Suprapubic skin (tissue), 4 donors: ENCODE results near the gene VAMP2. TPM values are rescaled to one million over a fixed set of nuclear protein-coding genes. Genes with fewer than 3 reads are reported as not detected.
A peak's percentile ranks its signal among the peaks of the same experiment; 100 is the strongest.

Source experiments
- DNase-seq, 2 donors: peaks; one replicate each; pipeline ENCODE4 v3.0.0-alpha.2; 2019; ENCODE audit warnings: low spot score in 2 of 2
- H3K27ac ChIP-seq: fragments of 200-600 bp; sonication (generic); one replicate; pipeline ENCODE4 v1.5.1; 2019
- H3K27me3 ChIP-seq: fragments of 200-600 bp; sonication (generic); one replicate; pipeline ENCODE4 v1.5.1; 2019
- H3K36me3 ChIP-seq: fragments of 200-600 bp; sonication (generic); one replicate; pipeline ENCODE4 v1.5.1; 2019
- H3K4me1 ChIP-seq: fragments of 200-600 bp; sonication (generic); one replicate; pipeline ENCODE4 v1.5.1; 2019
- H3K4me3 ChIP-seq: fragments of 200-600 bp; sonication (generic); one replicate; pipeline ENCODE4 v1.5.1; 2019; ENCODE audit warnings: mild to moderate bottlenecking
- H3K9me3 ChIP-seq: fragments of 200-600 bp; sonication (generic); one replicate; pipeline ENCODE4 v1.5.1; 2019
- CTCF ChIP-seq, 2 donors: fragments of 200-600 bp in 1 of 2; fragments of 450-650 bp in 1 of 2; sonication (generic) in 1 of 2; IDR thresholded peaks; one replicate each; pipeline ENCODE4 v1.5.1; 2016 to 2019; ENCODE audit warnings: antibody characterized with exemption in 2 of 2, mild to moderate bottlenecking in 1 of 2, moderate library complexity in 1 of 2
- EP300 ChIP-seq: sonication (generic); formaldehyde crosslinking; IDR thresholded peaks from one replicate; pipeline ENCODE4 v1.6.1; 2017; ENCODE audit warnings: antibody characterized with exemption
- POLR2A ChIP-seq, 2 donors: fragments of 450-650 bp; IDR thresholded peaks; one replicate each; pipeline ENCODE4 v1.6.1; 2017; ENCODE audit warnings: antibody characterized with exemption in 2 of 2, mild to moderate bottlenecking in 2 of 2, moderate library complexity in 2 of 2
- POLR2AphosphoS5 ChIP-seq, 3 donors: sonication (generic); formaldehyde crosslinking; IDR thresholded peaks; one replicate each; pipeline ENCODE4 v1.6.1; 2017; ENCODE audit warnings: antibody characterized with exemption in 3 of 3
- WGBS: methylation state at CpG from one replicate; pipeline ENCODE4 v1.1.5; 2018; 5-methylcytosine and 5-hydroxymethylcytosine counted together
- total RNA-seq, 4 donors: library from RNA; depleted of rRNA; stranded (reverse); fragments of >200 nt; gene quantifications; one replicate each; pipeline ENCODE4 v1.1.0, GENCODE V29; 2016

The VAMP2 gene
- total RNA-seq, 4 donors from 2014 or later: 41.2 to 64.3 (median 52.8) TPM

GRCh38 chr17:8125947-8126490, 36.7 kb downstream of the VAMP2 start:
- Histone ChIP-seq H3K27me3 (peaks cover 18% of the 10 kb centered on the region), H3K27ac (no peak overlapping the region), H3K4me3 (peak overlapping the region; percentile 74), H3K9me3 (no peaks in the 10 kb centered on the region), H3K36me3 (no peaks in the 10 kb centered on the region), H3K4me1 (peaks cover 64% of the 10 kb centered on the region)
- under 1% methylated on average over 35 of the region's 35 CpGs for WGBS
- TF ChIP-seq POLR2AphosphoS5 (IDR thresholded peaks at IDR 0.05) (no peak), CTCF (IDR thresholded peaks at IDR 0.05) (no peak), POLR2A (IDR thresholded peaks at IDR 0.05) (no peak), EP300 (no peak)
- no peak for DNase-seq

GRCh38 chr17:8125154-8125946, 37.4 kb downstream of the VAMP2 start:
- Histone ChIP-seq H3K27ac (no peak overlapping the region), H3K4me3 (peak overlapping the region; percentile 74), H3K36me3 (no peaks in the 10 kb centered on the region), H3K27me3 (peaks cover 23% of the 10 kb centered on the region), H3K4me1 (peaks cover 71% of the 10 kb centered on the region), H3K9me3 (no peaks in the 10 kb centered on the region)
- TF ChIP-seq POLR2AphosphoS5 (IDR thresholded peaks at IDR 0.05): peak in 1 of 3 donors; percentile 61
- TF ChIP-seq POLR2A (IDR thresholded peaks at IDR 0.05): no peak
- peak in 1 of 2 donors; percentile 91 for DNase-seq
- WGBS: under 1% methylated on average over 40 of the region's 40 CpGs

GRCh38 chr17:8124350-8125153, 38.2 kb downstream of the VAMP2 start:
- DNase-seq: no peak
- H3K27ac ChIP-seq: no peak overlapping the region
- 7% methylated on average over 18 of the region's 24 CpGs for WGBS
- no peak for TF ChIP-seq POLR2AphosphoS5 (IDR thresholded peaks at IDR 0.05)
- TF ChIP-seq CTCF (IDR thresholded peaks at IDR 0.05): no peak
- TF ChIP-seq POLR2A (IDR thresholded peaks at IDR 0.05): no peak
- no peak for TF ChIP-seq EP300
- H3K4me1 ChIP-seq: peaks cover 75% of the 10 kb centered on the region
- H3K9me3 ChIP-seq: no peaks in the 10 kb centered on the region
- H3K36me3 ChIP-seq: no peaks in the 10 kb centered on the region
- peaks cover 23% of the 10 kb centered on the region for H3K27me3 ChIP-seq
- H3K4me3 ChIP-seq: peak overlapping the region; percentile 74

GRCh38 chr17:8123695-8124349, 38.9 kb downstream of the VAMP2 start, which contains the start of gene HES7:
Gene HES7, minus strand, starts transcription at chr17:8124106. Its CDS starts 22 bp downstream, at chr17:8124084.
- DNase-seq: peak in 1 of 2 donors; percentile 80
- H3K27ac ChIP-seq: no peak within 1 kb of the TSS
- H3K36me3 ChIP-seq: no peaks in the 10 kb centered on the region
- TF ChIP-seq POLR2AphosphoS5 (IDR thresholded peaks at IDR 0.05): no peak
- no peak for TF ChIP-seq POLR2A (IDR thresholded peaks at IDR 0.05)
- TF ChIP-seq CTCF (IDR thresholded peaks at IDR 0.05): no peak
- no peak for TF ChIP-seq EP300
- peaks cover 23% of the 10 kb centered on the region for H3K27me3 ChIP-seq
- H3K4me3 ChIP-seq: peak within 1 kb of the TSS; percentile 74
- H3K9me3 ChIP-seq: no peaks in the 10 kb centered on the region
- WGBS: under 1% methylated on average over 29 of the region's 29 CpGs
- peaks cover 75% of the 10 kb centered on the region for H3K4me1 ChIP-seq

- no peaks in the 10 kb centered on the region for H3K9me3 ChIP-seq
- no peak for TF ChIP-seq POLR2A (IDR thresholded peaks at IDR 0.05)
- no peak for TF ChIP-seq CTCF (IDR thresholded peaks at IDR 0.05)
- no peak for TF ChIP-seq POLR2AphosphoS5 (IDR thresholded peaks at IDR 0.05)
- no peak for TF ChIP-seq EP300
- DNase-seq: no peak
- peaks cover 23% of the 10 kb centered on the region for H3K27me3 ChIP-seq
- H3K27ac ChIP-seq: no peak overlapping the region
- peak overlapping the region; percentile 74 for H3K4me3 ChIP-seq
- H3K36me3 ChIP-seq: no peaks in the 10 kb centered on the region
- 1% methylated on average over 52 of the region's 55 CpGs for WGBS
- peaks cover 81% of the 10 kb centered on the region for H3K4me1 ChIP-seq
These were observed 39.6 kb downstream of the VAMP2 start for GRCh38 chr17:8122924-8123694.
